Glutamatergic neuron (in vitro differentiated cells): ENCODE results near the gene PTPRE. TPM values are rescaled to one million over a fixed set of nuclear protein-coding genes. Genes with fewer than 3 reads are reported as not detected.

Experiments
- DNase-seq: peaks from one replicate; pipeline ENCODE4 v3.0.0; 2022
- H3K27ac Mint-ChIP-seq: one replicate; pipeline ENCODE4 v1.8.0; 2020; ENCODE audit warnings: mild to moderate bottlenecking, mixed read lengths, inconsistent platforms; ENCODE audit not compliant: unreplicated experiment
- H3K27me3 Mint-ChIP-seq: one replicate; pipeline ENCODE4 v1.8.0; 2020; ENCODE audit warnings: mild to moderate bottlenecking, moderate library complexity, mixed read lengths, inconsistent platforms; ENCODE audit not compliant: unreplicated experiment
- H3K36me3 Mint-ChIP-seq: one replicate; pipeline ENCODE4 v1.8.0; 2020; ENCODE audit warnings: mild to moderate bottlenecking, mixed read lengths, inconsistent platforms; ENCODE audit not compliant: unreplicated experiment
- H3K4me1 Mint-ChIP-seq: one replicate; pipeline ENCODE4 v1.8.0; 2020; ENCODE audit warnings: mild to moderate bottlenecking, low read depth, mixed read lengths, inconsistent platforms; ENCODE audit not compliant: unreplicated experiment
- H3K4me3 Mint-ChIP-seq: one replicate; pipeline ENCODE4 v1.8.0; 2020; ENCODE audit warnings: mild to moderate bottlenecking, mixed read lengths, inconsistent platforms; ENCODE audit not compliant: unreplicated experiment
- H3K9me3 Mint-ChIP-seq: one replicate; pipeline ENCODE4 v1.8.0; 2020; ENCODE audit warnings: mild to moderate bottlenecking, moderate library complexity, mixed read lengths, inconsistent platforms; ENCODE audit not compliant: unreplicated experiment
- CTCF ChIP-seq: fragments of 200-600 bp; sonication (generic); IDR thresholded peaks from one replicate; pipeline ENCODE4 v1.5.0; 2021; ENCODE audit not compliant: partially characterized antibody, unreplicated experiment
- total RNA-seq: library from RNA; stranded (reverse); fragmentation: NEBNext Ultra II Directional; extraction: Animal tissue kit (Norgen Biotek cat#: 25700); gene quantifications from one replicate; pipeline ENCODE4 v1.2.1, GENCODE V29; 2021; ENCODE audit not compliant: unreplicated experiment

PTPRE gene
- total RNA-seq, 1 donor from 2014 or later = 2.6 TPM

- H3K4me3 Mint-ChIP-seq = no peak overlapping the region
- H3K27ac Mint-ChIP-seq = no peak overlapping the region
- DNase-seq = no peak
- H3K36me3 Mint-ChIP-seq = no peaks in the 10 kb centered on the region
- no peak for TF ChIP-seq CTCF
- peaks cover 1% of the 10 kb centered on the region for H3K9me3 Mint-ChIP-seq
- no peaks in the 10 kb centered on the region for H3K4me1 Mint-ChIP-seq
- no peaks in the 10 kb centered on the region for H3K27me3 Mint-ChIP-seq
Measured at GRCh38 chr10:127921075-127921752, 14.3 kb downstream of the PTPRE start.

- no peak overlapping the region for H3K4me3 Mint-ChIP-seq
- no peaks in the 10 kb centered on the region for H3K36me3 Mint-ChIP-seq
- no peaks in the 10 kb centered on the region for H3K4me1 Mint-ChIP-seq
- H3K27ac Mint-ChIP-seq = no peak overlapping the region
- TF ChIP-seq CTCF = no peak
- H3K9me3 Mint-ChIP-seq = peaks cover 3% of the 10 kb centered on the region
- peaks cover 1% of the 10 kb centered on the region for H3K27me3 Mint-ChIP-seq
- DNase-seq = no peak
Measured at GRCh38 chr10:127921753-127922145, 14.8 kb downstream of the PTPRE start.

- Mint-ChIP-seq H3K4me3 (no peak overlapping the region), H3K9me3 (peaks cover 3% of the 10 kb centered on the region), H3K27ac (no peak overlapping the region), H3K36me3 (no peaks in the 10 kb centered on the region), H3K4me1 (no peaks in the 10 kb centered on the region), H3K27me3 (peaks cover 1% of the 10 kb centered on the region)
- TF ChIP-seq CTCF = no peak
- DNase-seq = no peak
Measured at GRCh38 chr10:127922206-127922605, 15.3 kb downstream of the PTPRE start.

- no peaks in the 10 kb centered on the region for H3K4me1 Mint-ChIP-seq
- H3K36me3 Mint-ChIP-seq = no peaks in the 10 kb centered on the region
- no peak for DNase-seq
- H3K27me3 Mint-ChIP-seq = peaks cover 1% of the 10 kb centered on the region
- no peak overlapping the region for H3K27ac Mint-ChIP-seq
- H3K9me3 Mint-ChIP-seq = peaks cover 3% of the 10 kb centered on the region
- no peak overlapping the region for H3K4me3 Mint-ChIP-seq
- TF ChIP-seq CTCF = no peak
Measured at GRCh38 chr10:127922675-127923366, 15.9 kb downstream of the PTPRE start.

GRCh38 chr10:127923646-127924045, 16.7 kb downstream of the PTPRE start:
- Mint-ChIP-seq H3K4me1 (no peaks in the 10 kb centered on the region), H3K4me3 (no peak overlapping the region), H3K9me3 (peaks cover 3% of the 10 kb centered on the region), H3K27me3 (peaks cover 1% of the 10 kb centered on the region), H3K27ac (no peak overlapping the region), H3K36me3 (no peaks in the 10 kb centered on the region)
- DNase-seq = no peak
- no peak for TF ChIP-seq CTCF
